Testis (tissue), 2 donors: ENCODE data around the gene ZW10.

Source experiments
- CTCF ChIP-seq, 3 experiments: fragments of 450-650 bp in 2 of 3; fragments of 200-600 bp in 1 of 3; sonication (generic) in 1 of 3; IDR thresholded peaks; one replicate each; pipeline ENCODE4 v1.5.1; 2016 to 2019; ENCODE audit warnings: antibody characterized with exemption in 3 of 3, mild to moderate bottlenecking in 2 of 3, moderate library complexity in 1 of 3
- POLR2A ChIP-seq: fragments of 450-650 bp; IDR thresholded peaks from one replicate; pipeline ENCODE4 v1.6.1; 2017; ENCODE audit warnings: antibody characterized with exemption, mild to moderate bottlenecking, moderate library complexity

GRCh38 chr11:113697756-113698407 lies 75.6 kb downstream of the ZW10 start:
- TF ChIP-seq CTCF (IDR thresholded peaks at IDR 0.05) (no peak), POLR2A (no peak)
